ENCODE data around the gene SFXN2.
"Not testable (repeated sequence)": the region's sequence is repeated elsewhere in the genome, so short reads cannot be mapped to it uniquely, and the experiment has no call there.

Gene SFXN2

DNA sequence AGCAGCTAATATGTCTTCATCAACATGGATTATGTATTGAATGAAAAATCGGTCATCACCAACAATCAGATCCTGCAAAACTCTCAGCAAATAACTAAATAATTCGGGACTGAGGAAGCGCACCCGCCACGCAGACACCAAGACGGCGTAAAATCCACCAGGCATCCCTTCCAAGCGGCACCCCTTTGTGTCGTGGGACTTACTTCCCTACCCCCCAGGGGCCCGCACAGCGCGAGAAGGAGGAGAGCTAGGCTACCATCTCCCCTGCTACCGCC lies 960 bp upstream of the SFXN2 start:
- TF ChIP-seq, protein P1, sequence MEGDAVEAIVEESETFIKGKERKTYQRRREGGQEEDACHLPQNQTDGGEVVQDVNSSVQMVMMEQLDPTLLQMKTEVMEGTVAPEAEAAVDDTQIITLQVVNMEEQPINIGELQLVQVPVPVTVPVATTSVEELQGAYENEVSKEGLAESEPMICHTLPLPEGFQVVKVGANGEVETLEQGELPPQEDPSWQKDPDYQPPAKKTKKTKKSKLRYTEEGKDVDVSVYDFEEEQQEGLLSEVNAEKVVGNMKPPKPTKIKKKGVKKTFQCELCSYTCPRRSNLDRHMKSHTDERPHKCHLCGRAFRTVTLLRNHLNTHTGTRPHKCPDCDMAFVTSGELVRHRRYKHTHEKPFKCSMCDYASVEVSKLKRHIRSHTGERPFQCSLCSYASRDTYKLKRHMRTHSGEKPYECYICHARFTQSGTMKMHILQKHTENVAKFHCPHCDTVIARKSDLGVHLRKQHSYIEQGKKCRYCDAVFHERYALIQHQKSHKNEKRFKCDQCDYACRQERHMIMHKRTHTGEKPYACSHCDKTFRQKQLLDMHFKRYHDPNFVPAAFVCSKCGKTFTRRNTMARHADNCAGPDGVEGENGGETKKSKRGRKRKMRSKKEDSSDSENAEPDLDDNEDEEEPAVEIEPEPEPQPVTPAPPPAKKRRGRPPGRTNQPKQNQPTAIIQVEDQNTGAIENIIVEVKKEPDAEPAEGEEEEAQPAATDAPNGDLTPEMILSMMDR (IDR thresholded peaks at IDR 0.05; ENCODE audit: insufficient read depth, missing control alignments), result no peak
- DNase-seq (ENCODE audit: insufficient read length, low spot score) (no peak), FAIRE-seq (no peak)

DNA sequence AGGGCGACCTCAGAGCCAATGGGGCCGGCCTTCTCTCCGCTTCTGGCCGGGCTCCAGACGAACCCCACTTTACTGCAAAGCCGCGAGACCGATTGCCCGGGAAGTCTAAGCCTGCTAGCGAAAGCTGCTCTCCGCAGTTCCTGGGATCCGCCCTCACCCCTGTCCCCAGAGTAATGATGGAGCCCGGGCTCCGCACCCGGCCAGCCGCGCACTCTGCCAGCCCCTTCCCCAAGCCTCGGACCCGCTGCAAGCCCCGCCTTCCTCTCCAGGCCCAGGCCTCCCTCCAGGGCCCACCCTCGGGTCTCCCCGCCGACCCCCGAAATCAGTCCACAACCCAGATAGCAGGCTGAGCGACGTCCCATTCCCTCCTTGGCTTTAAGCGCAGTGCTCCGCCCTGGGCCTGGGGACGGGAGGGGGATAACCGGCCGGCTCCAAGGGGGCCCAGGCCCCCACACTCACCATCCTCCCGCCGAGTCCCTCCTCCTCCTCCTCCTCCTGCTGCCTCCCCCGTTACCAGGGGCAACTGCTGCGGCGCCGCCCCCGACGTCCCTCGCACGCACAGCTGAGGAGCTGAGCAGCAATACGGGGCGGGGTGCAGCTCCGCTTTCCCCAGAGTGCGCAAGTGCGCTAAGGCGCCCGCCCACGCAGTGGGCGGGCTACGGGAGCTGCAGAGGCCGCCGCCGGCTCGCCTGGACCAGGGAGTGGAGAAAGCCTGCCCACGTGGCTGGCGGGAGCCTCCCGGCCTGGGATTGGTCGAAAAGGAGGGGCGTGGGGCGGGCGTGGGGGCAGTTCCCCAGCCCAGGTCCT lies 419 bp upstream of the SFXN2 start, which contains the start of gene ARL3:
Gene ARL3, minus strand, starts transcription at position 584 of the 807 bp plus-strand sequence. Its CDS starts 122 bp downstream, at position 462.
- DNase-seq (ENCODE audit: insufficient read length, low spot score), result peak; percentile 90
- FAIRE-seq, result no peak
- TF ChIP-seq, protein P1 (IDR thresholded peaks at IDR 0.05; ENCODE audit: insufficient read depth, missing control alignments), result no peak

DNA sequence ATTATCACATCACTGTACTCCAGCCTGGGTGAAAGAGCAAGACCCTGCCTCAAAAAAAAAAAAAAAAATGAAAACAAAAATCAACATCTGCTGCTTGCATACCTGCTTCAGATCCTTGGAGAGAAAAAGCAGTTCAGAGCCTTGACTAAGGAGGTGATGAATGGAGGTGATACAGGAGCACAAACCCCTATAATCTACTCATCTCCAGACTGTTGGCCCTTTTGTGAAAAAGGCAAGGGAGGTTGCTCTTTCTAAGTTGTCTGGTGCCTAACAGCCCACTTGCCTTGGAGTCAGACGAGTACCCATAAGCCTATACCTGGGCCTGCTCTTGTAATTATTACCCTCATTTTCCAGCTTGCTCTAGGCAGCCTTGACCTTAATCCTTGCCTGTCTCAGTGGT lies 1.4 kb downstream of the SFXN2 start:
- FAIRE-seq, result no peak
- DNase-seq (ENCODE audit: insufficient read length, low spot score), result no peak
- TF ChIP-seq, protein P1 (IDR thresholded peaks at IDR 0.05; ENCODE audit: insufficient read depth, missing control alignments), result no peak

DNA sequence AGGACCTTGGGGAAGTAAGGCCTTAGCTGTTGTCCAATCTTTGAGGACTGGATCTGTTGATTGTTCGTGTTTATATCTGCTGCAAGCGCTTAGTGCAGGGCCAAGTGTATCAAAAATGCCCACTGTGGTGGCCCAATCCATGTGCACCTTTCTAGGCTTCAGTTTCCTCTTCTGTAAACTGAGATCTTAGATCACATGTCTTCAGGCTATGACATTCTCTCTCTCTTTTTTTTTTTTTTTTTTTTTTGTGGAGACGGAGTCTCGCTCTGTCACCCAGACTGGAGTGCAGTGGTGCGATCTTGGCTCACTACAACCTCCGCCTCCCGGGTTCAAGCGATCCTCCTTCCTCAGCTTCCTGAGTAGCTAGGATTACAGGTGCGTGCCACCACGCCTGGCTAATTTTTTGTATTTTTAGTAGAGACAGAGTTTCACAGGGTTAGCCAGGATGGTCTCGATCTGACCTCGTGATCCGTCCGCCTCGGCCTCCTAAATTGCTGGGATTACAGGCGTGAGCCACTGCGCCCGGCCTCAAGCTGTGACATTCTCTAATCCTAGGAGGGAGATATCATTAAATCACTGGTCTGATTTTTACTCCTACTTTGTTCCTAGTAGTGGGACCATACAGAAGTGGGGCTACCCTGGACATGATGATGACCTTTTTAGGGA lies 2.6 kb downstream of the SFXN2 start:
- not testable (repeated sequence) for FAIRE-seq; DNase-seq (ENCODE audit: insufficient read length, low spot score)

DNA sequence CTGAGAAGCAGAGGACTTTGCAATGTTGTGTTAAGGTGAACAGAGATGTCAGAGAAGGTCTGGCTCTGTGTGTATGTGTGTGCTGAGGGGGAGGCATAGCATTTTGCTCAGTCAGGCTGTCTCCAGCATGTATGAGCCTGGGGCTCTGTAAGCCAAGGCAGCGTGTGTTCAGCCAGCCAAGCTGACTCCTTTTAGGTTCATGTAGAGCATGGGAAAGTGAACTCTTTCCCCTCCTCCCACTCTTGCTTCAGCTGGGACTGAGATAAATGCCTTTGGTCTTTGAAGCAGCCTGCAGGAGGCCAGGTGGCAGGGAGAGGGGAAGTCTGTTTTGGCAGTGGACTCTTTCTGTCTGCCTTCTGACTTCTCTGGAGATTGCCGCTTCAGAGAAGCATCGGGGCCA lies 3.8 kb downstream of the SFXN2 start:
- FAIRE-seq (no peak), DNase-seq (ENCODE audit: insufficient read length, low spot score) (no peak)
- TF ChIP-seq, protein P1 (IDR thresholded peaks at IDR 0.05; ENCODE audit: insufficient read depth, missing control alignments), result no peak

DNA sequence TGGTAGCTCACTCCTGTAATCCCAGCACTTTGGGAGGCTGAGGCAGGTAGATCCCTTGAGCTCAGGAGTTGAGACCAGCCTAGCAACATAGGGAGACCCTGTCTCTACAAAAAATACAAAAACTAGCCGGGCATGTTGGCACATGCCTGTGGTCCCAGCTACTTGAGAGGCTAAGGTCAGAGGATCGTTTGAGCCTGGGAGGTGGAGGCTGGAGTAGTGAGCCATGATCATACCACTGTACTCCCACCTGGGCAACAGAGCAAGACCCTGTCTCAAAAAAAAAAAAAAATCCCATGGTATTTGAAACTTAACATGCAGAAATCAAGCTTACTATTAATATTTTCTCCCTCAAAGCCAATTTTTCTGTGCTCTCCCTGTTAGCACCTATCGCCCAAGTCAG lies 5.9 kb downstream of the SFXN2 start:
- TF ChIP-seq, protein P1 (IDR thresholded peaks at IDR 0.05; ENCODE audit: insufficient read depth, missing control alignments), result no peak
- FAIRE-seq, result no peak

DNA sequence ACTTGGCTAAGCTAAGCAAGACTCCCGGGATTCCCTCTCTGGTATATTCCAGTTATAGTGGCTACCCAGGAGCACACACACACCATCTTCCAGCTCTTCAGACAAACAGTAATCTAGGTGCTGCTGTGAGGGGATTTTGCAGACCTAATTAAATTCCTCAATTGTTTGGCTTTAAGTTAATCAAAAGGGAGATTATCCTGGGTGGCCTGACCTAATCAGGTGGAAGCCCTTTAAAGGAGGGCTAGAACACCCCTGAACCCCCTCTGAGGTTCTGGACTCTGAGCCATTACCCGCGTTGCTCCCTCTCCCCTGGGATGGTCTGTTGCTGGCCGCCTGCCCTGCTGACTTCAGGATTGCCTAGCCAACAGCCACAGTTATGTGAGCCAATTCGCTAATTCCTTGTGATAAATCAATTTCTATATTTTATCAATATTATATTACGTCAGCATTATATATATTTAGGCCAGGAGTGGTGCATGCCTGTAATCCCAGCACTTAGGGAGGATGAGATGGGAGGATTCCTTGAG lies 6.4 kb downstream of the SFXN2 start:
- DNase-seq (ENCODE audit: insufficient read length, low spot score), result no peak
- TF ChIP-seq, protein P1 (IDR thresholded peaks at IDR 0.05; ENCODE audit: insufficient read depth, missing control alignments), result no peak
- FAIRE-seq, result no peak

More for the DNA sequence above, 5.9 kb downstream of the SFXN2 start:
- DNase-seq (ENCODE audit: insufficient read length, low spot score), result no peak
